ENCODE measurements around the gene ADARB1. TPM values are rescaled to one million over a fixed set of nuclear protein-coding genes. Genes with fewer than 3 reads are reported as not detected.

Gene ADARB1
- total RNA-seq, 2 experiments from 2014 or later = 6.6 to 20.5 TPM

DNA sequence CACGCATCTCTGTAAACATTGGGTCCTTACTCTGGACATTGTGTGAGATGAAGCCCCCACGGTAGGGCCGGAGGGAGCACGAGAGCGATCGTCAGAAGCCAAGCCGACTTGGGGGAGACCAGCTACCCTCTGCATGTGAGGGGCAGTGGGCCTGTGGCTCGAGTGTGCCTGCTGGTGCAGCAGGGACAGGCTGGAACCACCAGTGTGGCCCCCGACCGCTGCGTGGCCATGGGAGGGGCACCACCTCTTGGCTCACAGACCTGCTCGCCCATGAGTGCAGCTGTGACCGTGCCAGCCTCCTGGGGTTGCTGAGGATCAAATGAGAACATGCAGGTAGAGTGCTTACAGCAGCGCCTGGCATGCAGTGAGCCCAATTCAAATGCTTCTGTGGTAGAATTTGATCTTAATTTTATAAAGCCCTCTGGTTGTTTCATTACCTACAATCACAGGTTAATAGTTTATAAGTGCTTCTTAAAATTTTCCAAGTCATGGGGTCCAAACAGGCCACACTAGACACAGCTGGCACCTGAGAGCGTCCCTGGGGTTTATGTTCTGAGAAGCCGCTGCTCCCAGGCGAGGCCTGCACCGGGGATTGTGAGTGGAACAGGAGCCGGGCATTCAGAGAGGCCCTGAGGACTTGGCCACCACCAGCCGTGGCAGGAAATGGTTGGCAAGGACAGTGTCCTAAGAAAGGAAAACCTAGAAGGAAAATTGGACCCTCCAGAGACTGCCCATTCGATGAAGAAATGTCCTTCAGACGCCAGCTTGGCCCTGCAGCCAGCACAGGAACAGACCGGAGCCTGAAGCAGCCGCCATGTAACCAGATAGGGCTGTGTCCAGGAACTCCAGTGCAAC, 22.6 kb upstream of the ADARB1 start:
- no TSS peak for BruUV-seq (replicated peaks)
- intact Hi-C loops (cut with micrococcal nuclease; ENCODE audit: unreplicated experiment) = no loop called here
- Histone ChIP-seq H4K20me1 (ENCODE audit: insufficient read depth, low read length) (no peaks in the 10 kb centered on the region), H3K9me2 (ENCODE audit: insufficient read depth, low read length) (no peaks in the 10 kb centered on the region), H3K4me3 (ENCODE audit: low read depth, low read length, poor library complexity, severe bottlenecking) (no peak overlapping the region), H3K79me2 (ENCODE audit: insufficient read depth, low read depth, low read length) (no peaks in the 10 kb centered on the region), H3K4me1 (ENCODE audit: insufficient read depth, low read length, poor library complexity, severe bottlenecking) (no peaks in the 10 kb centered on the region), H3K36me3 (ENCODE audit: insufficient read depth, low read length) (no peaks in the 10 kb centered on the region), H3K4me2 (ENCODE audit: low read length) (no peak overlapping the region), H3K9me3 (ENCODE audit: low read length) (peaks cover 5% of the 10 kb centered on the region; the same call in 1 of the 2 replicates), H3K27ac (ENCODE audit: low read depth, low read length, poor library complexity, severe bottlenecking) (no peak overlapping the region), H2AFZ (ENCODE audit: low read length) (no peak overlapping the region)
- TF ChIP-seq CTCF (conservative IDR thresholded peaks at IDR 0.05; ENCODE audit: low read length) (no peak), EZH2phosphoT487 (IDR thresholded peaks at IDR 0.05; ENCODE audit: borderline replicate concordance, low read depth, low read length) (no peak)
- DNase-seq (ENCODE audit: low spot score) = no peak
- POLR2A ChIA-PET = no interaction called here
- CTCF ChIA-PET (ENCODE audit: unreplicated experiment) = no interaction called here

DNA sequence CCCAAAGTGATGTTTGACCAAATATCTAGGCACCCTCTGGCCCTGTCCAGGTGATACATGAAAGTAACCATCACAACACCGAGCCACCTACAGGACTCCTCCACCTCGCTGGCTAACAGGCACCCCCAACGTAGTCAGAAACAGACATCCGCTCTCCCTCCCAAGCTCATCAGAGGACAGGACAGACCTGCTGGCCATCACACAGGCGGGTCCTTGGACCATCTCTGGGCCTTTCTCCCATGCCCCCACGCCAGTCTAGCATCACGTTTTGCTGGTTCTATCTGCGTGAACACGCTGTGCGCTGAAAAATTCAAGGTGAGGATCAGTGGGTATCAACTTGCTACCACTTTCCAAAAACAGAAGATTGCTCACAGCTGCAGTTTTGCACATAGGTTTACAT, 21.4 kb upstream of the ADARB1 start:
- no peak overlapping the region for H2AFZ ChIP-seq (ENCODE audit: low read length)
- H3K79me2 ChIP-seq (ENCODE audit: insufficient read depth, low read depth, low read length) = no peaks in the 10 kb centered on the region
- no peaks in the 10 kb centered on the region for H4K20me1 ChIP-seq (ENCODE audit: insufficient read depth, low read length)
- no peak for DNase-seq (ENCODE audit: low spot score)
- no TSS peak for BruUV-seq (replicated peaks)
- POLR2A ChIA-PET = no interaction called here
- H3K9me3 ChIP-seq (ENCODE audit: low read length) = no peaks in the 10 kb centered on the region
- intact Hi-C loops (cut with micrococcal nuclease; ENCODE audit: unreplicated experiment) = no loop called here
- no peak overlapping the region for H3K27ac ChIP-seq (ENCODE audit: low read depth, low read length, poor library complexity, severe bottlenecking)
- no peaks in the 10 kb centered on the region for H3K36me3 ChIP-seq (ENCODE audit: insufficient read depth, low read length)
- no peak overlapping the region for H3K4me3 ChIP-seq (ENCODE audit: low read depth, low read length, poor library complexity, severe bottlenecking)
- no peak for TF ChIP-seq CTCF (conservative IDR thresholded peaks at IDR 0.05; ENCODE audit: low read length)
- no peaks in the 10 kb centered on the region for H3K9me2 ChIP-seq (ENCODE audit: insufficient read depth, low read length)
- H3K4me2 ChIP-seq (ENCODE audit: low read length) = no peak overlapping the region
- CTCF ChIA-PET (ENCODE audit: unreplicated experiment) = no interaction called here
- no peaks in the 10 kb centered on the region for H3K4me1 ChIP-seq (ENCODE audit: insufficient read depth, low read length, poor library complexity, severe bottlenecking)

GRCh38 chr21:45053561-45054226, 20.7 kb upstream of the ADARB1 start:
- BruUV-seq (replicated peaks) = no TSS peak
- Histone ChIP-seq H3K4me1 (ENCODE audit: insufficient read depth, low read length, poor library complexity, severe bottlenecking) (no peaks in the 10 kb centered on the region), H3K4me2 (ENCODE audit: low read length) (no peak overlapping the region), H3K79me2 (ENCODE audit: insufficient read depth, low read depth, low read length) (no peaks in the 10 kb centered on the region), H3K36me3 (ENCODE audit: insufficient read depth, low read length) (no peaks in the 10 kb centered on the region), H3K9me2 (ENCODE audit: insufficient read depth, low read length) (no peaks in the 10 kb centered on the region), H3K4me3 (ENCODE audit: low read depth, low read length, poor library complexity, severe bottlenecking) (no peak overlapping the region), H2AFZ (ENCODE audit: low read length) (no peak overlapping the region), H3K9me3 (ENCODE audit: low read length) (no peaks in the 10 kb centered on the region), H4K20me1 (ENCODE audit: insufficient read depth, low read length) (no peaks in the 10 kb centered on the region), H3K27ac (ENCODE audit: low read depth, low read length, poor library complexity, severe bottlenecking) (no peak overlapping the region)
- POLR2A ChIA-PET = no interaction called here
- CTCF ChIA-PET (ENCODE audit: unreplicated experiment) = no interaction called here
- no peak for DNase-seq (ENCODE audit: low spot score)
- TF ChIP-seq CTCF (conservative IDR thresholded peaks at IDR 0.05; ENCODE audit: low read length) = no peak
- no peak for TF ChIP-seq EZH2phosphoT487 (IDR thresholded peaks at IDR 0.05; ENCODE audit: borderline replicate concordance, low read depth, low read length)
- intact Hi-C loops (cut with micrococcal nuclease; ENCODE audit: unreplicated experiment) = no loop called here

Measured in OCI-LY7 (cell line).